GM10847 (cell line): ENCODE measurements around the gene BRCA1.
A peak's percentile ranks its signal among the peaks of the same experiment; 100 is the strongest.

Source experiments
- POLR2A ChIP-seq: IDR thresholded peaks from 2 replicates; pipeline ENCODE4 v1.6.1; 2011; ENCODE audit not compliant: insufficient read length; ENCODE audit errors: extremely low read depth

The BRCA1 gene

DNA sequence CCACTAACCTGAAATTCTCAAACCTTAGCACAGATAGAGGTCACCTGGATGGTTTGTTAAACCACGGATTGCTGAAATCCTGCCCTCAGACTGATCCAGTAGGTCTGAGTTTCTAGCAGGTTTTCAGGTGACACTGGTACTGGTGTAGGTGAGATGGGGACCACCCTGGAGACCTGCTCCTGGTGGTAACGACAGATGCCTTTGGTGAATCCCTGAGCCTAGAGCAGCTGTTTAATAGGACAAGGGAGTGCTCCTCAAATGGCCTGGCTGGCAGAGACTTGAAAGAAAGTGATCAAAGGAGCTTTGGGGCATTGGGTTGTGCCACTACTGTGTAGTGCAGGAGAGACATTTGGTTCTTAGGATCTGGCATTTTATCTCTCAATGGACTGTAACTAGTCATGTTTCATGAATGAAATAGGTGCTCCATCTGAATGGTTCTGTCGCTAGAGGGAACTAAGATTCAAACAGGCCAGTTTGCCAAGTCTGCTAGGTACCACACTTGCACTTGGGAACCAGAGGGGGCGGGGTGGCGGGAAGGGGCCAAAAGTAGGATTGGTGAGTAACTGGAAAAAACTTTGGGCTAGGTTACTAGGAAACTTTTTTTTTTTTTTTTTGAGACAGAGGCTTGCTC lies 121.5 kb downstream of the BRCA1 start:
- TF ChIP-seq POLR2A, result no peak

- TF ChIP-seq POLR2A, result no peak
These were observed 126.1 kb downstream of the BRCA1 start for GRCh38 chr17:42999003-42999525.

- TF ChIP-seq POLR2A, result peak; percentile 57
These were observed 126.9 kb downstream of the BRCA1 start, which contains the start of gene RPL27 for GRCh38 chr17:42997984-42998938. TSS of gene RPL27 (plus strand) at chr17:42998419. CDS start at chr17:42998751, 332 bp downstream.

- TF ChIP-seq POLR2A, result no peak
These were observed 127.7 kb downstream of the BRCA1 start for GRCh38 chr17:42997390-42997983.
